HG03196 (cell line): ENCODE results near the gene POT1.
"Not testable (repeated sequence)": the region's sequence is repeated elsewhere in the genome, so short reads cannot be mapped to it uniquely, and the experiment has no call there.

Experiments
- ATAC-seq: cut with Tn5 transposase; IDR thresholded peaks from one replicate; pipeline ENCODE4 v1.9.1; 2021; ENCODE audit not compliant: unreplicated experiment

POT1 gene

GRCh38 chr7:124929467-124930172, at the start of gene POT1:
POT1 (minus strand) TSS chr7:124929825; CDS start chr7:124897173, 32,652 bp downstream.
- peak; percentile 100 for ATAC-seq

GRCh38 chr7:124975131-124975530, 45.5 kb upstream of the POT1 start:
- ATAC-seq, result not testable (repeated sequence)

DNA sequence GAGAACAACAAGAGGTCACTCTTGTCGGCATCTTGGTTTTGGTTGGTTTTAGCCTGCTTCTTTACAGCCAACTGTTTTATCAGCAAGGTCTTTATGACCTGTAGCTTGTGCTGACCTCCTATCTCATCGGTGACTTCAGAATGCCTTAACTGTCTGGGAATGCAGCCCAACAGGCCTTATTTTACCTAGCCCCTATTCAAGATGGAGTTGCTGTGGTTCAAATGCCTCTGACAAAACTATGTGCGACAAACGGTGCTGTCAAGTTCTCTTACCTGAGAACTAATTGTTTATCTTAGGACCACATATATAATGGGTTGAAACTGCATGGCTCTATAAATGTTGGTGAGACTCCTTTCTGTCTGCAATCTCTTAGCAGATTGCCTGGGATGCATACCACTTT, 35.9 kb upstream of the POT1 start:
- no peak for ATAC-seq

DNA sequence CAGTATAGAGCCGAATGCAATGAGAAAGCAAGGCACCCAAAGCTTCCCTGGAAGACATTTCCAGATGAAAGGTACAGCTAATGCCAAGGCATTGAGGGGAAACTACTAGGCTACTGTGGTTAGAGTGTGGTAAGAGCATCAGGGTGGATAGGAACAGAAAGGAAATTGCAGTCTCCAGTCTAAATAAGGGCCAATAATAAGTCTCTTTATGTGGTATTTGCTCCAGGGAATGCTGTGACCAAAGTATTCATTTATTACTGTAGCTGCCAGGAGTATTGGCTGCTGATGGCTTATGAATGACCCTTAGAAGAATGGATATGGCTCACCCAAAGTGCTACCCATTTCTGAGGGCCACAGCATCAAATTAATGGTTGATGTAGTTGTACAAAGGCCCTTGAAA, 30.1 kb upstream of the POT1 start:
- no peak for ATAC-seq

DNA sequence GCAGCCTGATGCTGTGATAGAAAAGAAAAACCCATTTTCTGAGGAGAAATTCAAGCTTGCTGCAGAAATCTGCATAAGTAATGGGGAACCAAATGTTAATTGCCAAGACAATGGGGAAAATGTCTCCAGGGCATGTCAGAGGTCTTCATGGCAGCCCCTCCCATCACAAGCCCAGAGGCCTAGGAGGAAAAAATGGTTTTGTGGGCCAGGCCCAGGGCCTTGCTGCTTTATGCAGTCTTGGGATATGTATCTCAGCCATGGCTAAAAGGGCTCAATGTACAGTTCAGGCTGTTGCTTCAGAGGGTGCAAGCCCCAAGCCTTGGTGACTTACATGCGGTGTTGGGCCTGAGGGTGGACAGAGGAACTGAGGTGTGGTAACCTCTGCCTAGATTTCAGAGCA, 28.3 kb upstream of the POT1 start:
- not testable (repeated sequence) for ATAC-seq

DNA sequence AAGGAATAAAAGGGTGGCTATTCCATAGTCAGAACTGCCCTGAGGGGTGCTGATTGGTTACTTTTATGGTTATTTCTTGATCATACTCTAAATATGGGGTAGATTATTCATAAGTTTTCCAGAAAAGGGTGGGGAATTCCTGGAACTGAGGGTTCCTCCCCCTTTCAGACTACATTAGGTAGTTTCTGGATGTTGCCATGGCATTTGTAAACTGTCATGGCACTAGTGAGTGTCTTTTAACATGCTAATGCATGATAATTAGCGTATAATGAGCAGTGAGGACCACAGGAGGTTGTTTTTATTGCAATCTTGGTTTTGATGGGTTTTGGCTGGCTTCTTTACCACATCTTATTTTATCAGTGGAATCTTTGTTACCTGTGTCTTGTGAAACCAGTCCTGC, 26.5 kb upstream of the POT1 start:
- ATAC-seq, result no peak

DNA sequence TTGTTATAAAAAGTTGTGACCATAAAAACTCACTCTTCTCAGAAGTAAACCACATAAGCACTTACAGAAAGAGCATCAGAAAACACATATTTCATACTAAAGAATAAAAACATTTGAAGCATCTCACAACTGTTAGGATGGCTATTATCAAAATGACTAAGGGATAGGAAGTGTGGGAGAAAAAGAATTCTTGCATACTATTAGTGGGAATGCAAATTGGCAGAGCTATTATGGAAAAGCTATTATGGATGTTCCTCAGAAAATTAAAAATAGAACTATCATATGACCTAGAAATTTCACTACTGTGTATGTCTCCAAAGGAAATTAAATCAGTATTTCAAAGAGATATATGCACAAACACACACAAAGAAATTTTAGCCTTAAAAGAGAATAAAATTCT, 25.2 kb upstream of the POT1 start:
- no peak for ATAC-seq

GRCh38 chr7:124945680-124946079, 16.1 kb upstream of the POT1 start:
- ATAC-seq, result no peak

- ATAC-seq, result no peak
These were observed 13.8 kb upstream of the POT1 start for GRCh38 chr7:124943472-124943871.

GRCh38 chr7:124942399-124942798, 12.8 kb upstream of the POT1 start:
- no peak for ATAC-seq

DNA sequence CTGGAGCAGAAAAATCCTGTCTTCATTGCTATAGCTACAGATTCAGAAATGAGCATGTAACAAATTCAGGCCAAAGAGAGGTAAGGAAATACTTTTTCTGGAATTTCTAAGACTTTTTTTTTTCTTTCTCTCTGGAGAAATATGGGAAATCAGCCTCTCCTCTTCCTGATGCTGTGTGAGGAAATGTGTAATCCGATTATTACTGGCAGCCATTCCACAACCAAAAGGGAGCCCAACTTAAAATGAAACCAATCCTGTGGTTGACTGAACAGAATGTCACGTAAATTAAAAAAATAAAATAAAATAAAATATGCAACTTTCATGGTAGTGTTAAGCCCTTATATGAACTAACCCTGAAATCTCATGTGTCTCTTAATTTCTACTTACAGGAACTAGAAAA, 10.7 kb upstream of the POT1 start:
- no peak for ATAC-seq

DNA sequence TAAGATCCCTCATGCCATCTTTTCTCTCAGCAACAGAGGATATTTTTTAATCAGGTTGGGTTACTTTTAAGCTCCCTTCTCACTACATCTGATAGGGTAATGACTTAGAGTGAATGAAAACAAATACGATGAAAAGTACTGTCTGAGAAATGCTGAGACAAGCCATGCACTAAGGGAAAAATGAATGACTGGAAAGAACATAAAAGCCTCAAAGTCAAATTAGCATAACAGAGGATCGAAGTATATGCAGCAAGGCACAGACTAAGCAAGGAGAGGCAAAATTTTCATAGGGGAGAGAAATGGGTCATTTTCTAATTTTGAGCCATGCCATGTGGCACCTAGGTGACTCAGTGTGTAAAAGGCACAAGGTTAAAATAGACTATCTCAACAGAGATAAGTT, 8.5 kb upstream of the POT1 start:
- ATAC-seq, result no peak

- ATAC-seq, result no peak
These were observed 7.5 kb upstream of the POT1 start for GRCh38 chr7:124937076-124937475.

- ATAC-seq, result no peak
These were observed 5.2 kb upstream of the POT1 start for GRCh38 chr7:124934841-124935240.

DNA sequence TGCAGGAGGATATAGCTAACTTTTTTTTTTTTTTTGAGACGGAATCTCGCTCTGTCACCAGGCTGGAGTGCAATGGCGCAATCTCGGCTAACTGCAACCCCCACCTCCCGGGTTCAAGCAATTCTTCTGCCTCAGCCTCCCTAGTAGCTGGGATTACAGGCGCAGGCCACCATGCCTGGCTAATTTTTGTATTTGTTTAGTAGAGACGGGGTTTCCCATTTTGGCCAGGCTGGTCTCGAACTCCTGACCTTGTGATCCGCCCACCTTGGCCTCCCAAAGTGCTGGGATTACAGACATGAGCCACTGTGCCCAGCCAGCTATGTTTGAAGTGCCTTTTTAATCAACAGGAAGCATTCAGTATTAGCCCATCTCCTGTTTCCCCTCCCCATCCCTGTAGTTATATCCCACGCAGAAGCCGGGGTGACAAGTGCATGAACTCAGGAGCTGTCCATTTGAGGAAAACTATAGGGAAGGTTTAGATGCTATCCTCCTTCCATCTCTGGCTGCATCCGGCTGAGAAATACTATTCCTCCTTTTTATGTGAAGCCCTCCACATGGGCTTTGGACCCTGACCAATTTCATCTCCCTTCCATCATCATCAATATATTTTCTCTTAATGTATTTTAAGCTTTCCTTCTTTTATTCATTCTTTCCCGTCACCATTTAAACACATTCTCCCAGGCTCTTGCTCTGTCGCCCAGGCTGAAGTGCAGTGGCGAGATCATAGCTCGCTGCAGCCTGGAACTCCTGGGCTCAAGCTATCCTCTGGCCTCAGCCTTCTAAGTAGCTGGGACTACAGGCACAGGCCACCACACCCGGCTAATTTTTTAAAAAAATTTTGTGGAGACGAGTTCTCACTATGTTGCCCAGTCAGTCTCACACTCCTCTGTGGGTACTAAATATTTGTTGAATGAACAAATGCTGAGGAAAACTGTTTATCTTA, 1.3 kb upstream of the POT1 start:
- ATAC-seq, result no peak

- ATAC-seq, result no peak
These were observed 573 bp upstream of the POT1 start for GRCh38 chr7:124930173-124930623.

DNA sequence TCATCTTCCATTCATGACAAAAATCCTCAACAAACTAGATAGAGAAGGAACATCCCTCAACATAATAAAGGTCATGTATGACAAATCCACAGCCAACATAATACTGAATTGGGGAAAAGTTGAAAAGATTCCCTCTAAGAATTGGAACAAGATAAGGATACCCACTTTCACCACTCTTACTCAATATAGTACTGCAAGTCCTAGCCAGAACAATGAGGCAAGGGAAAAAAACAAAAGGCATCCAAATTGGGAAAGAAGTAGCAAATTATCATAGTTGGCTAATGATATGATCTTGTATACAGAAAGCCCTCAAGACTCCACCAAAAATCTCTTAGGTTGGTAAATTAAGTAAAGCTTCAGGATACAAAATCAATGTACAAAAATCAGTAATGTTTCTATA, 4.7 kb downstream of the POT1 start:
- no peak for ATAC-seq

DNA sequence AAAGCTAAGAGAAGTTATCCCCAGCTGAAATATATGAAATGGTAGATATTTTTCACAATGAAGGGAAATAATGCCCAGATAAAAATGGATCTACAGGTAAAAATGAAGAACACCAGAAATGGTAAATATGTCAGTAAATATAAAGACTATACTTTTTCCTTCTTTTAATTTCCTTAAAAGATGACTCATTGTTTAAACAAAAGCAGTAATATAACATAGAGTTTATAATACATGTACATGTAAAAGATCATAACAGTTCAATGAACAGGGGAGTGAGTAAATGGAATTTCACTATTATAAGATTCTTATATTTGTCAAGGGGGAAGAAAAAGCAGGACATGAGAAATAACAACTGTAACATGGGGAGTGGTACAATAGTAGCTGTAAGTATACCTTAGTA, 7.4 kb downstream of the POT1 start:
- ATAC-seq, result no peak

DNA sequence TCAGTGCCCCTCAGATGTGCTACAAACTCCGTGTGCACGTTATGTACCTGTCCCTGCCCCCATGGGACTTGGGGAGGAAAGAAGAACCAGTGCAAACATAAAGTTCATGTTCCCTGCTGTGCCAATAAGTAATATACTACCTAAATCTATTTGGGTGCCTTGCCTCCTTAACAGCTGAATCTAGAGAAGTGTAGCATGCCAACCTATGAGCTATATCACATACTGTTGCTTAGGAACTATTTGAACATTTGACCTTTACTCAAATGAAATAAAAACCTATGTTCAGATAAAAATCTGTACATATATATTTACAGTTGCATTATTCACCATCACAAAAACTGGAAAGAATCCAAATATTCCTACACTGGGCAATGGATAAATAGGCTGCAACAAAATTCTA, 9.8 kb downstream of the POT1 start:
- ATAC-seq, result no peak

- ATAC-seq, result peak; percentile 61
These were observed 11.0 kb downstream of the POT1 start for GRCh38 chr7:124918662-124919061.

DNA sequence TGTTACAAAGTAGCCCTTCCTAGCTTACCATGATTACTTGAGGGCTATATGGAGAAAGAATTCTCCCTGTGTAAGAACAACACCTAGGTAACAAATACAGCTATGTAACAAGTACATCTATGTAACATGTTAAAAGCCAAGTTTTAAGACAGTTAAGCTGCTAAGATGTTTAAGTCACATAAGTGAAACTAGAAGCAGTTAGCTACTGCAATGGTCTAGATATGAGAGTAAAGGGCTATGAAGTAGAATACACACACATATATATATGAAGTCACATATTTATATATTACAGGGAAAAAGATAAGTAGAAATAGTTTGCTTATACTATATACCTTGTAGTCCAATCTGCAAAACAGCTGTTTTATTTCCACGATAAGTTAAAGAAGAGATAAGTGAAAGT, 14.4 kb downstream of the POT1 start:
- no peak for ATAC-seq

- no peak for ATAC-seq
These were observed 15.3 kb downstream of the POT1 start for GRCh38 chr7:124914298-124914697.
